NCI-H446 treated with DMSO at 0.1 percent for 48 hours (cell line): ENCODE results near the gene FYN.
A peak's percentile ranks its signal among the peaks of the same experiment; 100 is the strongest.

Experiments
- DNase-seq: peaks from one replicate; lab custom pipeline; 2025; lab: John Stamatoyannopoulos, UW

Gene FYN

GRCh38 chr6:111625461-111626391 lies 247.5 kb downstream of the FYN start:
- peak; percentile 65 for DNase-seq

GRCh38 chr6:111625099-111625416 lies 248.2 kb downstream of the FYN start:
- no peak for DNase-seq

GRCh38 chr6:111624401-111625098 lies 248.7 kb downstream of the FYN start:
- DNase-seq: no peak

- DNase-seq: no peak
These were observed 250.1 kb downstream of the FYN start for GRCh38 chr6:111623046-111623718.

- DNase-seq: no peak
These were observed 253.1 kb downstream of the FYN start for GRCh38 chr6:111620169-111620568.

- DNase-seq: no peak
These were observed 254.8 kb downstream of the FYN start for GRCh38 chr6:111618407-111618806.

GRCh38 chr6:111617149-111617548 lies 256.1 kb downstream of the FYN start:
- DNase-seq: no peak

- no peak for DNase-seq
These were observed 257.2 kb downstream of the FYN start for GRCh38 chr6:111615916-111616612.

- no peak for DNase-seq
These were observed 258.2 kb downstream of the FYN start for GRCh38 chr6:111614833-111615582.

- DNase-seq: no peak
These were observed 260.9 kb downstream of the FYN start for GRCh38 chr6:111612379-111612778.

- no peak for DNase-seq
These were observed 262.6 kb downstream of the FYN start for GRCh38 chr6:111610548-111611172.
